Neural cell (in vitro differentiated cells): ENCODE measurements around the gene COX7A2L. TPM values are rescaled to one million over a fixed set of nuclear protein-coding genes. Genes with fewer than 3 reads are reported as not detected.

Experiments
- H2AFZ ChIP-seq: fragments of 200-600, 300-800 bp; sonication (generic), shearing (Covaris generic); 2 replicates; pipeline ENCODE4 v1.6.0; 2014; ENCODE audit warnings: low read depth, mild to moderate bottlenecking, antibody characterized with exemption, low read length, moderate library complexity
- H3F3A ChIP-seq: fragments of 200-600 bp; shearing (Covaris generic); 2 replicates; pipeline ENCODE4 v1.6.1; 2016; ENCODE audit warnings: mild to moderate bottlenecking, moderate library complexity, mixed read lengths, antibody characterized with exemption, low read length; ENCODE audit not compliant: insufficient read depth, poor library complexity, severe bottlenecking
- H3K27ac ChIP-seq: fragments of 200-600, 300-800 bp; sonication (generic), shearing (Covaris generic); 2 replicates; pipeline ENCODE4 v1.5.1; 2014; ENCODE audit warnings: mild to moderate bottlenecking, low read length, moderate library complexity
- H3K27me3 ChIP-seq: fragments of 300-800, 200-600 bp; sonication (generic), shearing (Covaris generic); 2 replicates; pipeline ENCODE4 v1.6.0; 2014; ENCODE audit warnings: mild to moderate bottlenecking, low read depth, low read length, moderate library complexity; ENCODE audit not compliant: insufficient read depth
- H3K36me3 ChIP-seq: fragments of 300-800, 200-600 bp; sonication (generic), shearing (Covaris generic); 2 replicates; pipeline ENCODE4 v1.5.1; 2014; ENCODE audit warnings: mild to moderate bottlenecking, antibody characterized with exemption, low read length, moderate library complexity; ENCODE audit not compliant: insufficient read depth
- H3K4me2 ChIP-seq: fragments of 300-800, 200-600 bp; sonication (generic), shearing (Covaris generic); 2 replicates; pipeline ENCODE4 v1.6.0; 2014; ENCODE audit warnings: mild to moderate bottlenecking, low read length
- H3K4me3 ChIP-seq: fragments of 300-800, 200-600 bp; sonication (generic), shearing (Covaris generic); 2 replicates; pipeline ENCODE4 v1.5.1; 2014; ENCODE audit warnings: mild to moderate bottlenecking, low read length, moderate library complexity
- H3K79me2 ChIP-seq: fragments of 200-600 bp; shearing (Covaris generic); replicated peaks from 2 replicates; pipeline ENCODE4 v1.6.0; 2014; ENCODE audit warnings: mild to moderate bottlenecking, low read length, moderate library complexity; ENCODE audit not compliant: insufficient read depth
- H3K9ac ChIP-seq: fragments of 300-800, 200-600 bp; sonication (generic), shearing (Covaris generic); 2 replicates; pipeline ENCODE4 v1.6.1; 2016; ENCODE audit warnings: mild to moderate bottlenecking, low read length, mixed read lengths
- H3K9me2 ChIP-seq: fragments of 200-600 bp; shearing (Covaris generic); 2 replicates; pipeline ENCODE4 v1.6.1; 2016; ENCODE audit warnings: mild to moderate bottlenecking, low read length, mixed read lengths; ENCODE audit not compliant: insufficient read depth
- H3K9me3 ChIP-seq: fragments of 200-600, 300-800 bp; sonication (generic), shearing (Covaris generic); 2 replicates; pipeline ENCODE4 v1.6.1; 2016; ENCODE audit warnings: mild to moderate bottlenecking, mixed run types, low read length, moderate library complexity, mixed read lengths
- H4K20me1 ChIP-seq: fragments of 200-600 bp; shearing (Covaris generic); 2 replicates; pipeline ENCODE4 v1.6.1; 2016; ENCODE audit warnings: mild to moderate bottlenecking, mixed run types; ENCODE audit not compliant: insufficient read depth
- CTCF ChIP-seq: fragments of 450-650 bp; IDR thresholded peaks from 2 replicates; pipeline ENCODE4 v1.5.1; 2014; ENCODE audit warnings: antibody characterized with exemption, mild to moderate bottlenecking, moderate library complexity; ENCODE audit not compliant: poor library complexity, severe bottlenecking
- EP300 ChIP-seq: fragments of 450-650 bp; conservative IDR thresholded peaks from 2 replicates; pipeline ENCODE4 v1.6.1; 2014; ENCODE audit warnings: antibody characterized with exemption, mild to moderate bottlenecking, moderate library complexity; ENCODE audit not compliant: poor library complexity, severe bottlenecking
- EZH2 ChIP-seq: fragments of 200-600, 300-800 bp; shearing (Covaris generic), sonication (generic); IDR thresholded peaks from 2 replicates; pipeline ENCODE4 v1.6.1; 2014; ENCODE audit warnings: antibody characterized with exemption, low read length, borderline replicate concordance, mild to moderate bottlenecking; ENCODE audit not compliant: insufficient read depth, poor library complexity, severe bottlenecking
- MXI1 ChIP-seq: fragments of 450-650 bp; conservative IDR thresholded peaks from 2 replicates; pipeline ENCODE4 v1.6.1; 2014; ENCODE audit warnings: antibody characterized with exemption, mild to moderate bottlenecking; ENCODE audit not compliant: poor library complexity, severe bottlenecking
- POLR2AphosphoS5 ChIP-seq: IDR thresholded peaks from 2 replicates; pipeline ENCODE4 v1.6.1; 2012
- RAD21 ChIP-seq: fragments of 450-650 bp; conservative IDR thresholded peaks from 2 replicates; pipeline ENCODE4 v1.6.1; 2014; ENCODE audit warnings: antibody characterized with exemption, mild to moderate bottlenecking, moderate library complexity
- REST ChIP-seq: IDR thresholded peaks from 2 replicates; pipeline ENCODE4 v1.6.1; 2012; ENCODE audit warnings: borderline replicate concordance
- SMC3 ChIP-seq: fragments of 450-650 bp; conservative IDR thresholded peaks from 2 replicates; pipeline ENCODE4 v1.6.1; 2014; ENCODE audit warnings: antibody characterized with exemption, mild to moderate bottlenecking, moderate library complexity; ENCODE audit not compliant: poor library complexity
- TAF1 ChIP-seq: IDR thresholded peaks from 2 replicates; pipeline ENCODE4 v1.6.1; 2012; ENCODE audit warnings: low read depth
- polyA plus RNA-seq: library from polyadenylated mRNA; depleted of rRNA; stranded (reverse); fragments of >200 nt; gene quantifications from 2 replicates; pipeline ENCODE4 v1.2.3, GENCODE V29; 2014

Gene COX7A2L
- polyA plus RNA-seq, 1 donor from 2014 or later, result 425 TPM

GRCh38 chr2:42367835-42368234 is 6.8 kb upstream of the COX7A2L start:
- peak overlapping the region; percentile 18 for H2AFZ ChIP-seq
- no peaks in the 10 kb centered on the region for H3K79me2 ChIP-seq
- no peak overlapping the region for H3K27ac ChIP-seq
- no peak for TF ChIP-seq CTCF
- H4K20me1 ChIP-seq, result no peaks in the 10 kb centered on the region
- H3K9me3 ChIP-seq, result no peaks in the 10 kb centered on the region
- H3K9me2 ChIP-seq, result no peaks in the 10 kb centered on the region
- H3K4me2 ChIP-seq, result no peak overlapping the region
- H3K9ac ChIP-seq, result peak overlapping the region; percentile 38
- no peaks in the 10 kb centered on the region for H3K36me3 ChIP-seq
- H3K4me3 ChIP-seq, result no peak overlapping the region
- no peaks in the 10 kb centered on the region for H3F3A ChIP-seq
- no peaks in the 10 kb centered on the region for H3K27me3 ChIP-seq

GRCh38 chr2:42366411-42366810 is 5.4 kb upstream of the COX7A2L start:
- no peaks in the 10 kb centered on the region for H4K20me1 ChIP-seq
- no peaks in the 10 kb centered on the region for H3K27me3 ChIP-seq
- H2AFZ ChIP-seq, result no peak overlapping the region
- no peaks in the 10 kb centered on the region for H3K79me2 ChIP-seq
- TF ChIP-seq EZH2, result no peak
- no peaks in the 10 kb centered on the region for H3K9me2 ChIP-seq
- no peak overlapping the region for H3K27ac ChIP-seq
- H3K9ac ChIP-seq, result no peak overlapping the region
- H3F3A ChIP-seq, result no peaks in the 10 kb centered on the region
- no peaks in the 10 kb centered on the region for H3K9me3 ChIP-seq
- no peak overlapping the region for H3K4me2 ChIP-seq
- H3K36me3 ChIP-seq, result no peaks in the 10 kb centered on the region
- no peak overlapping the region for H3K4me3 ChIP-seq

GRCh38 chr2:42364658-42365057 is 3.6 kb upstream of the COX7A2L start:
- Histone ChIP-seq H3K9me2 (no peaks in the 10 kb centered on the region), H3K4me3 (peak overlapping the region; percentile 41), H3K9ac (peak overlapping the region; percentile 48), H3F3A (no peaks in the 10 kb centered on the region), H2AFZ (peak overlapping the region; percentile 29), H3K4me2 (peak overlapping the region; percentile 49), H4K20me1 (no peaks in the 10 kb centered on the region), H3K27ac (peak overlapping the region; percentile 85), H3K27me3 (no peaks in the 10 kb centered on the region), H3K9me3 (no peaks in the 10 kb centered on the region), H3K36me3 (no peaks in the 10 kb centered on the region), H3K79me2 (peaks cover 14% of the 10 kb centered on the region)
- TF ChIP-seq CTCF, result no peak
- no peak for TF ChIP-seq MXI1
- TF ChIP-seq TAF1, result no peak
- TF ChIP-seq REST, result peak; percentile 56
- TF ChIP-seq POLR2AphosphoS5, result peak; percentile 38
- no peak for TF ChIP-seq RAD21
- peak; percentile 30 for TF ChIP-seq EP300
- TF ChIP-seq SMC3, result no peak
- no peak for TF ChIP-seq EZH2
